Lower leg skin (tissue), 3 donors: ENCODE measurements around the gene A3GALT2.

ENCODE experiments used
- POLR2A ChIP-seq, 2 donors: fragments of 450-650 bp; IDR thresholded peaks; one replicate each; pipeline ENCODE4 v1.6.1; 2016 to 2017; ENCODE audit warnings: antibody characterized with exemption in 2 of 2, mild to moderate bottlenecking in 1 of 2, moderate library complexity in 1 of 2
- TF ChIP-seq, protein P1 (sequence below), 3 donors: fragments of 450-650 bp; IDR thresholded peaks; one replicate each; pipeline ENCODE4 v1.5.1; 2016; ENCODE audit warnings: antibody characterized with exemption in 3 of 3, mild to moderate bottlenecking in 3 of 3, moderate library complexity in 2 of 3

DNA sequence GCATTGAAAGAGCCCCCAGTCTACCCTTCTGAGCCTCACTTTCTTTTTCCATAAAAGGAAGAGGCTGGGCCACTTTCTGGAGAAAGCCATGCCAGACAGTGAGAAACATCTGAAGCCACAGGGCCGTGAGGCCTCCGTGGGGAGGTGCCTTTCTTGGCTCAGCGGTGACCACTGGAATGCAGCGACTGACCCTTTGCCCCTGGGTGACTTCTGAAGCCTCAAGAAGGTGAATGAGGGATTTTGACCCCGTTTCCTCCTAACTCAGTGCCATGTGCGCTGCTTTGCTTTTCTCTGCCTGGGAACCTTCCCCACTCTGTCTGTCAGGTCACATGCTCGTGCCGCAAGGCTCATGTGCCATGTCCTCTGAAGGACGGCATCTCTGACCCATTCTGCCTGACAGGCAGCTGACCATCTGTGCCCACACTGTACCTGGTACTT, 44.7 kb upstream of the A3GALT2 start:
- TF ChIP-seq, protein P1, sequence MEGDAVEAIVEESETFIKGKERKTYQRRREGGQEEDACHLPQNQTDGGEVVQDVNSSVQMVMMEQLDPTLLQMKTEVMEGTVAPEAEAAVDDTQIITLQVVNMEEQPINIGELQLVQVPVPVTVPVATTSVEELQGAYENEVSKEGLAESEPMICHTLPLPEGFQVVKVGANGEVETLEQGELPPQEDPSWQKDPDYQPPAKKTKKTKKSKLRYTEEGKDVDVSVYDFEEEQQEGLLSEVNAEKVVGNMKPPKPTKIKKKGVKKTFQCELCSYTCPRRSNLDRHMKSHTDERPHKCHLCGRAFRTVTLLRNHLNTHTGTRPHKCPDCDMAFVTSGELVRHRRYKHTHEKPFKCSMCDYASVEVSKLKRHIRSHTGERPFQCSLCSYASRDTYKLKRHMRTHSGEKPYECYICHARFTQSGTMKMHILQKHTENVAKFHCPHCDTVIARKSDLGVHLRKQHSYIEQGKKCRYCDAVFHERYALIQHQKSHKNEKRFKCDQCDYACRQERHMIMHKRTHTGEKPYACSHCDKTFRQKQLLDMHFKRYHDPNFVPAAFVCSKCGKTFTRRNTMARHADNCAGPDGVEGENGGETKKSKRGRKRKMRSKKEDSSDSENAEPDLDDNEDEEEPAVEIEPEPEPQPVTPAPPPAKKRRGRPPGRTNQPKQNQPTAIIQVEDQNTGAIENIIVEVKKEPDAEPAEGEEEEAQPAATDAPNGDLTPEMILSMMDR (IDR thresholded peaks at IDR 0.05), result no peak
- no peak for TF ChIP-seq POLR2A (IDR thresholded peaks at IDR 0.05)
